OCI-LY3 (cell line): ENCODE results near the gene ABCB9.

Experiments
- CTCF ChIP-seq: fragments of 200-600, 300-600 bp; sonication (generic); IDR thresholded peaks from 2 replicates; pipeline ENCODE4 v1.5.1; 2014; ENCODE audit warnings: antibody characterized with exemption, low read length, low read depth
- EZH2phosphoT487 ChIP-seq: fragments of 200-600 bp; shearing (Covaris generic); IDR thresholded peaks from 2 replicates; pipeline ENCODE4 v1.6.1; 2018; ENCODE audit warnings: antibody characterized with exemption, mixed run types, low read depth

- TF ChIP-seq CTCF (no peak), EZH2phosphoT487 (no peak)
Observed at GRCh38 chr12:123000578-123000977, 34.3 kb upstream of the ABCB9 start.
